Upper lobe of left lung (tissue), 6 donors: ENCODE measurements around the gene STX8. TPM values are rescaled to one million over a fixed set of nuclear protein-coding genes. Genes with fewer than 3 reads are reported as not detected.
"Not testable (repeated sequence)": the region's sequence is repeated elsewhere in the genome, so short reads cannot be mapped to it uniquely, and the experiment has no call there.

Source experiments
- ATAC-seq, 2 donors: fragments of 200-7000 bp; cut with Tn5 transposase; one replicate each; pipeline ENCODE4 v1.9.1; 2022; ENCODE audit warnings: mild to moderate bottlenecking in 2 of 2, moderate library complexity in 2 of 2; ENCODE audit not compliant: low FRiP score in 2 of 2
- DNase-seq, 2 donors: peaks; one replicate each; pipeline ENCODE4 v3.0.0-alpha.2; 2019 to 2020
- H3K27ac ChIP-seq, 4 donors: fragments of 200-600 bp; sonication (generic); one replicate each; pipeline ENCODE4 v1.5.1; 2016 to 2019
- H3K27me3 ChIP-seq, 4 donors: fragments of 200-600 bp; sonication (generic); one replicate each; pipeline ENCODE4 v1.5.1; 2017 to 2019
- H3K36me3 ChIP-seq, 4 donors: fragments of 200-600 bp; sonication (generic); one replicate each; pipeline ENCODE4 v1.5.1; 2016 to 2019
- H3K4me1 ChIP-seq, 4 donors: fragments of 200-600 bp; sonication (generic); one replicate each; pipeline ENCODE4 v1.5.1; 2018 to 2019
- H3K4me3 ChIP-seq, 4 donors: fragments of 200-600 bp; sonication (generic); one replicate each; pipeline ENCODE4 v1.5.1; 2017 to 2019; ENCODE audit warnings: mild to moderate bottlenecking in 2 of 4, moderate library complexity in 1 of 4
- H3K9me3 ChIP-seq, 4 donors: fragments of 200-600 bp; sonication (generic); one replicate each; pipeline ENCODE4 v1.5.1; 2018 to 2019
- CTCF ChIP-seq, 6 experiments: fragments of 450-650 bp in 4 of 6; fragments of 200-600 bp in 2 of 6; sonication (generic) in 2 of 6; IDR thresholded peaks; one replicate each; pipeline ENCODE4 v1.5.1; 2016 to 2019; ENCODE audit warnings: antibody characterized with exemption in 6 of 6
- EP300 ChIP-seq, 4 donors: sonication (generic); formaldehyde crosslinking; IDR thresholded peaks; one replicate each; pipeline ENCODE4 v1.5.1; 2017; ENCODE audit warnings: antibody characterized with exemption in 4 of 4, control low read depth in 2 of 4
- POLR2A ChIP-seq, 4 donors: fragments of 450-650 bp; IDR thresholded peaks; one replicate each; pipeline ENCODE4 v1.5.1; 2016 to 2017; ENCODE audit warnings: antibody characterized with exemption in 4 of 4, mild to moderate bottlenecking in 2 of 4
- POLR2AphosphoS5 ChIP-seq, 2 donors: sonication (generic); formaldehyde crosslinking; IDR thresholded peaks; one replicate each; pipeline ENCODE4 v1.5.1; 2017; ENCODE audit warnings: antibody characterized with exemption in 2 of 2
- WGBS, 2 donors: methylation state at CpG; one replicate each; pipeline ENCODE4 v1.1.5; 2017 to 2018; 5-methylcytosine and 5-hydroxymethylcytosine counted together
- total RNA-seq, 6 donors: library from RNA; depleted of rRNA in 4 of 6; stranded (reverse); fragments of >200 nt in 4 of 6; gene quantifications; one replicate each; pipeline versions ENCODE4 v1.1.0 to v1.2.1, GENCODE V29; 2016 to 2021
- donor health status: DM: no; HTN: no; CAD: no; lungs with moderate emphysema.
- donor health status: DM: no; HTN: yes; CAD: no; lungs with severe emphysema.

Gene STX8
- total RNA-seq, 6 donors from 2014 or later: 39.2 to 138 (median 52.3) TPM

GRCh38 chr17:9342225-9342624 is 233.4 kb downstream of the STX8 start:
- H3K27ac ChIP-seq: no peak overlapping the region
- H3K9me3 ChIP-seq: no peaks in the 10 kb centered on the region
- ATAC-seq (no peak), DNase-seq (no peak)
- H3K4me3 ChIP-seq: no peak overlapping the region
- no peaks in the 10 kb centered on the region for H3K36me3 ChIP-seq
- 83 to 91% methylated on average over 7 to 8 of the region's 8 CpGs for WGBS, 2 donors
- no peaks in the 10 kb centered on the region for H3K4me1 ChIP-seq
- no peaks in the 10 kb centered on the region for H3K27me3 ChIP-seq
- no peak for TF ChIP-seq CTCF (IDR thresholded peaks at IDR 0.05)
- TF ChIP-seq POLR2A (IDR thresholded peaks at IDR 0.05): no peak
- no peak for TF ChIP-seq EP300 (IDR thresholded peaks at IDR 0.05)
- TF ChIP-seq POLR2AphosphoS5 (IDR thresholded peaks at IDR 0.05): no peak

- TF ChIP-seq CTCF (IDR thresholded peaks at IDR 0.05) (no peak), POLR2A (IDR thresholded peaks at IDR 0.05) (no peak), POLR2AphosphoS5 (IDR thresholded peaks at IDR 0.05) (no peak), EP300 (IDR thresholded peaks at IDR 0.05) (no peak)
- DNase-seq: no peak
- 86 to 90% methylated on average over 7 of the region's 7 CpGs for WGBS, 2 donors
- Histone ChIP-seq H3K4me3 (no peak overlapping the region), H3K27me3 (no peaks in the 10 kb centered on the region), H3K4me1 (no peaks in the 10 kb centered on the region), H3K9me3 (peaks cover 0 to 6% (median 4%) of the 10 kb centered on the region in 4 donors), H3K27ac (no peak overlapping the region), H3K36me3 (no peaks in the 10 kb centered on the region)
- ATAC-seq: no peak
These were observed 235.7 kb downstream of the STX8 start for GRCh38 chr17:9339958-9340357.

GRCh38 chr17:9339482-9339881 is 236.1 kb downstream of the STX8 start:
- H3K9me3 ChIP-seq, H3K36me3 ChIP-seq, H3K4me3 ChIP-seq, H3K27ac ChIP-seq, H3K4me1 ChIP-seq, ATAC-seq, DNase-seq, H3K27me3 ChIP-seq: not testable (repeated sequence)
- 93 to 96% methylated on average over 9 to 10 of the region's 10 CpGs for WGBS, 2 donors

- Histone ChIP-seq H3K4me1 (no peaks in the 10 kb centered on the region), H3K4me3 (no peak overlapping the region), H3K27ac (no peak overlapping the region), H3K27me3 (no peaks in the 10 kb centered on the region), H3K9me3 (peaks cover 0 to 9% (median 5%) of the 10 kb centered on the region in 4 donors), H3K36me3 (no peaks in the 10 kb centered on the region)
- WGBS, 2 donors: 59 to 78% methylated on average over 2 of the region's 2 CpGs
- no peak for TF ChIP-seq EP300 (IDR thresholded peaks at IDR 0.05)
- no peak for TF ChIP-seq POLR2A (IDR thresholded peaks at IDR 0.05)
- TF ChIP-seq CTCF (IDR thresholded peaks at IDR 0.05): no peak
- no peak for TF ChIP-seq POLR2AphosphoS5 (IDR thresholded peaks at IDR 0.05)
- ATAC-seq (no peak), DNase-seq (no peak)
These were observed 238.8 kb downstream of the STX8 start for GRCh38 chr17:9336817-9337216.

- DNase-seq (no peak), ATAC-seq (no peak)
- H3K27me3 ChIP-seq: no peaks in the 10 kb centered on the region
- TF ChIP-seq POLR2A (IDR thresholded peaks at IDR 0.05) (no peak), POLR2AphosphoS5 (IDR thresholded peaks at IDR 0.05) (no peak), CTCF (IDR thresholded peaks at IDR 0.05) (no peak), EP300 (IDR thresholded peaks at IDR 0.05) (no peak)
- H3K9me3 ChIP-seq: peaks cover 0 to 9% (median 5%) of the 10 kb centered on the region in 4 donors
- no peak overlapping the region for H3K27ac ChIP-seq
- 83 to 91% methylated on average over 10 of the region's 10 CpGs for WGBS, 2 donors
- H3K4me1 ChIP-seq: no peaks in the 10 kb centered on the region
- no peak overlapping the region for H3K4me3 ChIP-seq
- no peaks in the 10 kb centered on the region for H3K36me3 ChIP-seq
These were observed 240.8 kb downstream of the STX8 start for GRCh38 chr17:9334536-9335446.
